WTC11 (cell line): ENCODE results near the gene GPC6. TPM values are rescaled to one million over a fixed set of nuclear protein-coding genes. Genes with fewer than 3 reads are reported as not detected.

Experiments used
- ATAC-seq: fragments of 200-7000 bp; cut with Tn5 transposase; 2 replicates; pipeline ENCODE4 v1.10.0; 2021; ENCODE audit warnings: mild to moderate bottlenecking, moderate library complexity
- CTCF ChIA-PET: fragments of 300-600 bp; sonication (Branson Sonifier 250); formaldehyde crosslinking; loops from one replicate; lab custom pipeline; 2021; ENCODE audit warnings: antibody characterized with exemption; lab: Charles Lee
- POLR2A ChIA-PET: fragments of 350-600 bp; sonication (Branson Sonifier 250); formaldehyde crosslinking; loops from one replicate; lab custom pipeline; 2021; ENCODE audit warnings: antibody characterized with exemption; lab: Charles Lee
- DNase-seq: peaks from one replicate; pipeline ENCODE4 v3.0.0; 2021; ENCODE audit warnings: low spot score
- H3K27ac Mint-ChIP-seq: 2 replicates; pipeline ENCODE4 v1.8.0; 2021; ENCODE audit warnings: mixed read lengths
- H3K27me3 Mint-ChIP-seq: 2 replicates; pipeline ENCODE4 v1.8.0; 2021; ENCODE audit warnings: low read depth, mild to moderate bottlenecking, moderate library complexity, mixed read lengths
- H3K36me3 Mint-ChIP-seq: 2 replicates; pipeline ENCODE4 v1.8.0; 2021; ENCODE audit warnings: mixed read lengths
- H3K4me1 Mint-ChIP-seq: 2 replicates; pipeline ENCODE4 v1.8.0; 2022; ENCODE audit warnings: mixed read lengths
- H3K4me3 Mint-ChIP-seq: 2 replicates; pipeline ENCODE4 v1.8.0; 2021; ENCODE audit warnings: mild to moderate bottlenecking, moderate library complexity, mixed read lengths
- H3K9me3 Mint-ChIP-seq: 2 replicates; pipeline ENCODE4 v1.8.0; 2021; ENCODE audit warnings: mixed read lengths
- AFF4 ChIP-seq: sonication (generic); formaldehyde crosslinking; IDR thresholded peaks from 2 replicates; pipeline ENCODE4 v1.8.1; 2023; ENCODE audit warnings: mild to moderate bottlenecking, missing genetic modification reagents, borderline replicate concordance
- CTCF ChIP-seq: fragments of 200-600 bp; IDR thresholded peaks from 2 replicates; pipeline ENCODE4 v1.8.0; 2022; ENCODE audit warnings: antibody characterized with exemption
- E2F1 ChIP-seq: sonication (generic); formaldehyde crosslinking; IDR thresholded peaks from 2 replicates; pipeline ENCODE4 v1.8.0; 2022; ENCODE audit warnings: mild to moderate bottlenecking, missing genetic modification reagents
- E2F4 ChIP-seq: sonication (generic); formaldehyde crosslinking; IDR thresholded peaks from 2 replicates; pipeline ENCODE4 v1.8.1; 2022; ENCODE audit warnings: low read depth, mild to moderate bottlenecking, moderate library complexity, missing genetic modification reagents, borderline replicate concordance
- EMX1 ChIP-seq: fragments of 250-450 bp; sonication (Bioruptor Pico); IDR thresholded peaks from 2 replicates; pipeline ENCODE4 v1.8.0; 2021; ENCODE audit warnings: mild to moderate bottlenecking
- ETV6 ChIP-seq: sonication (generic); formaldehyde crosslinking; IDR thresholded peaks from 2 replicates; pipeline ENCODE4 v1.8.1; 2022; ENCODE audit warnings: mild to moderate bottlenecking, missing genetic modification reagents
- IRF1 ChIP-seq: sonication (generic); formaldehyde crosslinking; IDR thresholded peaks from 2 replicates; pipeline ENCODE4 v1.8.0; 2023; ENCODE audit warnings: missing genetic modification reagents
- JAZF1 ChIP-seq: fragments of 250-450 bp; sonication (Bioruptor Pico); IDR thresholded peaks from 2 replicates; pipeline ENCODE4 v1.9.0; 2021; ENCODE audit warnings: moderate library complexity, mild to moderate bottlenecking, inconsistent platforms
- MXD4 ChIP-seq: fragments of 250-450 bp; sonication (Bioruptor Pico); IDR thresholded peaks from 2 replicates; pipeline ENCODE4 v1.8.0; 2021; ENCODE audit warnings: mild to moderate bottlenecking, moderate library complexity, borderline replicate concordance
- MYBL2 ChIP-seq: sonication (generic); formaldehyde crosslinking; IDR thresholded peaks from 2 replicates; pipeline ENCODE4 v1.8.1; 2023; ENCODE audit warnings: mild to moderate bottlenecking, moderate library complexity, missing genetic modification reagents
- NR2C2 ChIP-seq: sonication (generic); formaldehyde crosslinking; IDR thresholded peaks from 2 replicates; pipeline ENCODE4 v1.8.0; 2022; ENCODE audit warnings: mild to moderate bottlenecking, missing genetic modification reagents
- NR3C1 ChIP-seq: sonication (generic); formaldehyde crosslinking; conservative IDR thresholded peaks from 2 replicates; pipeline ENCODE4 v1.8.1; 2023; ENCODE audit warnings: low read depth, mild to moderate bottlenecking, missing genetic modification reagents
- PRRX2 ChIP-seq: fragments of 250-450 bp; sonication (Bioruptor Pico); IDR thresholded peaks from 2 replicates; pipeline ENCODE4 v1.8.0; 2021; ENCODE audit warnings: mild to moderate bottlenecking
- SMAD4 ChIP-seq: sonication (generic); formaldehyde crosslinking; IDR thresholded peaks from 2 replicates; pipeline ENCODE4 v1.8.0; 2022; ENCODE audit warnings: mild to moderate bottlenecking, missing genetic modification reagents
- SOX15 ChIP-seq: fragments of 250-450 bp; sonication (Bioruptor Pico); IDR thresholded peaks from 2 replicates; pipeline ENCODE4 v1.9.0; 2021; ENCODE audit warnings: mild to moderate bottlenecking
- STAT6 ChIP-seq: sonication (generic); formaldehyde crosslinking; conservative IDR thresholded peaks from 2 replicates; pipeline ENCODE4 v1.8.1; 2023; ENCODE audit warnings: mild to moderate bottlenecking, low read depth, missing genetic modification reagents, moderate library complexity
- ZNF121 ChIP-seq: sonication (generic); formaldehyde crosslinking; IDR thresholded peaks from 2 replicates; pipeline ENCODE4 v1.8.0; 2023; ENCODE audit warnings: missing genetic modification reagents
- ZNF219 ChIP-seq: sonication (generic); formaldehyde crosslinking; IDR thresholded peaks from 2 replicates; pipeline ENCODE4 v1.8.0; 2023; ENCODE audit warnings: missing genetic modification reagents, mild to moderate bottlenecking, borderline replicate concordance
- ZNF232 ChIP-seq: sonication (generic); formaldehyde crosslinking; IDR thresholded peaks from 2 replicates; pipeline ENCODE4 v1.8.0; 2022; ENCODE audit warnings: mild to moderate bottlenecking, missing genetic modification reagents
- ZNF263 ChIP-seq: sonication (generic); formaldehyde crosslinking; IDR thresholded peaks from 2 replicates; pipeline ENCODE4 v1.8.1; 2022; ENCODE audit warnings: low read depth, mild to moderate bottlenecking, moderate library complexity, missing genetic modification reagents
- ZNF317 ChIP-seq: sonication (generic); formaldehyde crosslinking; IDR thresholded peaks from 2 replicates; pipeline ENCODE4 v1.8.1; 2023; ENCODE audit warnings: low read depth, mild to moderate bottlenecking, moderate library complexity, missing genetic modification reagents, borderline replicate concordance
- ZNF425 ChIP-seq: fragments of 250-450 bp; sonication (Bioruptor Pico); conservative IDR thresholded peaks from 2 replicates; pipeline ENCODE4 v1.9.0; 2021; ENCODE audit warnings: mild to moderate bottlenecking
- total RNA-seq: library from RNA; stranded (reverse); gene quantifications from 3 replicates; pipeline ENCODE4 v1.2.3, GENCODE V29; 2021

The GPC6 gene
- total RNA-seq, 1 experiment from 2014 or later: 19.5 TPM

DNA sequence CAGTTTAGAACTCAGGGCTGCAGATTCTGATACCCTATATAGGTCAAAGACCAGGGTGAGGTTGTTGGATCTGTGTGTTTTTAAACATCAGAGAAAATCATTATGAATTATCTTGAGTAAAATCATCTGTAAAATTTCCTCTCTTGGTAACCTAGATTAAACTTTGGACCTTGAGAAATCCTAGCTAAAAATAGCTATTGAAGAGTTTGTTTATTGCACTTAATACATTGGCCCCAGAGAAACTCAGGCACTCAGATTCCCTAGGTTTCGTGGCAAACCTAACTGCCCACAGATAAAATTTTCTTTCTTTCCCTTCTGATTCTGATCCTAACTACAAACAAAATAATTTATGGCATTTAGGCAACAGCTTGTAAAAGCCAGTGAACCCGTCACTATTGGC lies 102.3 kb downstream of the GPC6 start (continued):
- TF ChIP-seq STAT6 (CRISPR knock-in tag): no peak
- TF ChIP-seq AFF4 (CRISPR knock-in tag): no peak
- TF ChIP-seq ZNF425: no peak
- no peak for TF ChIP-seq PRRX2
- TF ChIP-seq EMX1 (CRISPR knock-in tag): no peak
- no peak for TF ChIP-seq ZNF232 (CRISPR knock-in tag)
- no peak for TF ChIP-seq ZNF121 (CRISPR knock-in tag)
- TF ChIP-seq JAZF1 (CRISPR knock-in tag): no peak
- TF ChIP-seq ZNF263 (CRISPR knock-in tag): no peak
- TF ChIP-seq NR2C2 (CRISPR knock-in tag): no peak
- no peak for TF ChIP-seq ZNF317 (CRISPR knock-in tag)

DNA sequence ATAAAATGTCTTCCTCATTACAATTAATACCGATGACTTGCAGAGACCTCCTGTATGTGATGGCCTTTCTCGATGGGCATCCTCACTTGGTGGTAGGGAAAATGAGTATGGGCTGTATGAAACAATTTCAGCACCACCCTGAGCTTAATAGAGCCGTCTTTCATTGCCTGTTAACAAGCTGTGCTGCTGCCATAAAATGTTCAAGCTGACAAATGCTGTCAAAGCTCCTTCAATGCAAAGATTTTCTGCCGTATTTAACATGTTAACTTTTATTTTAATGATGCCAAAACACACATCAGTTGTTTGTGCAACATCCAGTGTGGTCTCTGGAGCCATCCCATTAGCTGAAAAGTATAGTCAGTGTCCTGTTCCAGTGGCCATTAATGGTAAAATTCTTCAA lies 110.1 kb downstream of the GPC6 start:
- CTCF ChIA-PET: no interaction called here
- no peak for DNase-seq
- H3K9me3 Mint-ChIP-seq: peaks cover 21% of the 10 kb centered on the region
- H3K4me3 Mint-ChIP-seq: no peak overlapping the region
- H3K27ac Mint-ChIP-seq: no peak overlapping the region
- peaks cover 9% of the 10 kb centered on the region for H3K36me3 Mint-ChIP-seq
- TF ChIP-seq E2F1 (CRISPR knock-in tag): no peak
- no peak for TF ChIP-seq SMAD4
- peaks cover 29% of the 10 kb centered on the region for H3K4me1 Mint-ChIP-seq
- H3K27me3 Mint-ChIP-seq: no peaks in the 10 kb centered on the region
- ATAC-seq: no peak
- POLR2A ChIA-PET: no interaction called here

DNA sequence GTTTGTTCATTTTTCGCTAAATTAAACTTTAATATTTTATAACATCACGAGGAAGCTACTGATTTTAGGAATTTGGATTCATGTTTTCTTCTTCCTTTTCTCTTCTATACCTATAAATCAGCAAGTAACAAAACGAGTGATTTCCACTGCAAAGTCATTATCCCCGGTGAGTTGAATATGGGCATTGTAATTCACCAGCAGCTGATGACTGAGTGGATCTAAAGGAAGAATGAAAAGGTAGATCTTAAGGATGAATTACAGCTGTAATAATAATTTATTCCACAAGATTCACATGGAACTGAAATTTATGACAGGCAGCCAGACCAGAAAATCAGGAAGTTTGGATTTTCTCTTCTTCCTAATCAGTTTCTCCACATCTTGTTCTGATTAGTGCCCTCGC lies 111.4 kb downstream of the GPC6 start:
- H3K27ac Mint-ChIP-seq: no peak overlapping the region
- CTCF ChIA-PET: no interaction called here
- no peak for ATAC-seq
- TF ChIP-seq MYBL2 (no peak), SOX15 (CRISPR knock-in tag) (no peak), E2F4 (CRISPR knock-in tag) (no peak), ZNF219 (no peak), MXD4 (no peak), IRF1 (CRISPR knock-in tag) (no peak), JAZF1 (CRISPR knock-in tag) (no peak), NR3C1 (CRISPR knock-in tag) (no peak), CTCF (no peak), ETV6 (no peak)

More for the DNA sequence above, 111.4 kb downstream of the GPC6 start:
- peaks cover 30% of the 10 kb centered on the region for H3K9me3 Mint-ChIP-seq
- peaks cover 9% of the 10 kb centered on the region for H3K36me3 Mint-ChIP-seq
- DNase-seq: no peak
- H3K4me1 Mint-ChIP-seq: peaks cover 27% of the 10 kb centered on the region
- no peak overlapping the region for H3K4me3 Mint-ChIP-seq
- POLR2A ChIA-PET: no interaction called here
- H3K27me3 Mint-ChIP-seq: no peaks in the 10 kb centered on the region
